MG63 (cell line): ENCODE results near the gene GP2. TPM values are rescaled to one million over a fixed set of nuclear protein-coding genes. Genes with fewer than 3 reads are reported as not detected.

Source experiments
- DNase-seq: peaks from one replicate; pipeline ENCODE4 v3.0.0-alpha.2; 2020
- H3K27me3 ChIP-seq: fragments of 250-450 bp; sonication (Bioruptor Pico); 2 replicates; pipeline ENCODE4 v1.5.1; 2020; ENCODE audit warnings: mild to moderate bottlenecking, moderate library complexity
- H3K36me3 ChIP-seq: fragments of 250-450 bp; sonication (Bioruptor Pico); 2 replicates; pipeline ENCODE4 v1.5.1; 2020; ENCODE audit warnings: mild to moderate bottlenecking, moderate library complexity
- H3K4me3 ChIP-seq: fragments of 250-450 bp; sonication (Bioruptor Pico); 2 replicates; pipeline ENCODE4 v1.5.1; 2020; ENCODE audit warnings: mild to moderate bottlenecking, moderate library complexity
- H3K9me3 ChIP-seq: fragments of 250-450 bp; sonication (Bioruptor Pico); 2 replicates; pipeline ENCODE4 v1.5.1; 2020; ENCODE audit warnings: mild to moderate bottlenecking, moderate library complexity
- total RNA-seq: library from RNA; depleted of rRNA; stranded (reverse); fragments of >200 nt; shearing (Covaris generic); gene quantifications from 2 replicates; pipeline ENCODE4 v1.2.3, GENCODE V29; 2014; ENCODE audit warnings: low replicate concordance; rRNA removed

Gene GP2
- total RNA-seq, 1 experiment from 2014 or later = not detected

GRCh38 chr16:20291208-20292206, 35.8 kb downstream of the GP2 start:
- Histone ChIP-seq H3K36me3 (no peaks in the 10 kb centered on the region), H3K4me3 (no peak overlapping the region), H3K27me3 (no peaks in the 10 kb centered on the region), H3K9me3 (no peaks in the 10 kb centered on the region)
- no peak for DNase-seq

- no peaks in the 10 kb centered on the region for H3K9me3 ChIP-seq
- H3K36me3 ChIP-seq = no peaks in the 10 kb centered on the region
- H3K27me3 ChIP-seq = no peaks in the 10 kb centered on the region
- H3K4me3 ChIP-seq = no peak overlapping the region
- DNase-seq = no peak
Observed at GRCh38 chr16:20289571-20289970, 37.7 kb downstream of the GP2 start.

- Histone ChIP-seq H3K36me3 (no peaks in the 10 kb centered on the region), H3K4me3 (no peak overlapping the region), H3K27me3 (no peaks in the 10 kb centered on the region), H3K9me3 (no peaks in the 10 kb centered on the region)
- no peak for DNase-seq
Observed at GRCh38 chr16:20285993-20286499, 41.3 kb downstream of the GP2 start.

- DNase-seq = no peak
- H3K4me3 ChIP-seq = no peak overlapping the region
- no peaks in the 10 kb centered on the region for H3K27me3 ChIP-seq
- no peaks in the 10 kb centered on the region for H3K36me3 ChIP-seq
- no peaks in the 10 kb centered on the region for H3K9me3 ChIP-seq
Observed at GRCh38 chr16:20280259-20280658, 47.1 kb downstream of the GP2 start.

- H3K4me3 ChIP-seq = no peak overlapping the region
- H3K27me3 ChIP-seq = peaks cover 3% of the 10 kb centered on the region; the same call in 1 of the 2 replicates
- H3K36me3 ChIP-seq = no peaks in the 10 kb centered on the region
- DNase-seq = no peak
- no peaks in the 10 kb centered on the region for H3K9me3 ChIP-seq
Observed at GRCh38 chr16:20271893-20272292, 55.4 kb downstream of the GP2 start.

GRCh38 chr16:20268409-20268808, 58.9 kb downstream of the GP2 start:
- H3K4me3 ChIP-seq = no peak overlapping the region
- DNase-seq = no peak
- H3K9me3 ChIP-seq = no peaks in the 10 kb centered on the region
- no peaks in the 10 kb centered on the region for H3K36me3 ChIP-seq
- peaks cover 3% of the 10 kb centered on the region; the same call in 1 of the 2 replicates for H3K27me3 ChIP-seq

- Histone ChIP-seq H3K27me3 (peaks cover 3% of the 10 kb centered on the region; the same call in 1 of the 2 replicates), H3K9me3 (no peaks in the 10 kb centered on the region), H3K36me3 (no peaks in the 10 kb centered on the region), H3K4me3 (no peak overlapping the region)
- DNase-seq = no peak
Observed at GRCh38 chr16:20265019-20265418, 62.3 kb downstream of the GP2 start.

- Histone ChIP-seq H3K36me3 (no peaks in the 10 kb centered on the region), H3K9me3 (no peaks in the 10 kb centered on the region), H3K4me3 (no peak overlapping the region), H3K27me3 (peaks cover 3% of the 10 kb centered on the region; the same call in 1 of the 2 replicates)
- DNase-seq = no peak
Observed at GRCh38 chr16:20263138-20263855, 64.0 kb downstream of the GP2 start.

DNA sequence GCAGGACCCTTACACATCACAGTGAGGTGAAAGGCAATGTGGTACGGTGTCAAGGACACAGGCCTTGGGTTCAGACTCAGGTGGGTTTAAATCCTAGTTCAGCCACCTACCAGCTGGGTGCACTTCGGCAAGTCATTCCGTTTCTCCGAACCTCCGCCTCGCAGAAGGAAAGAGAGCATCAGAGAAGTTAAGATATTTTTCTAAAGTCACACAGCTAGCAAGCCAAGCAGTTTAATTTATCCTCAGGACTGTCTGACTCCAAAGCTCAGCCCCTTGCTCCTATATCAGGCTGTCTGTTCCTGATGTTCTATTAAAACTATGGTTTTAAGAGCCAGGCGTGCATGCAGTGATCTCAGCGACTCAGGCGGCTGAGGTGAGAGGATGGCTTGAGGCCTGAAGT, 65.1 kb downstream of the GP2 start:
- Histone ChIP-seq H3K9me3 (no peaks in the 10 kb centered on the region), H3K36me3 (no peaks in the 10 kb centered on the region), H3K27me3 (no peaks in the 10 kb centered on the region), H3K4me3 (no peak overlapping the region)
- DNase-seq = no peak

DNA sequence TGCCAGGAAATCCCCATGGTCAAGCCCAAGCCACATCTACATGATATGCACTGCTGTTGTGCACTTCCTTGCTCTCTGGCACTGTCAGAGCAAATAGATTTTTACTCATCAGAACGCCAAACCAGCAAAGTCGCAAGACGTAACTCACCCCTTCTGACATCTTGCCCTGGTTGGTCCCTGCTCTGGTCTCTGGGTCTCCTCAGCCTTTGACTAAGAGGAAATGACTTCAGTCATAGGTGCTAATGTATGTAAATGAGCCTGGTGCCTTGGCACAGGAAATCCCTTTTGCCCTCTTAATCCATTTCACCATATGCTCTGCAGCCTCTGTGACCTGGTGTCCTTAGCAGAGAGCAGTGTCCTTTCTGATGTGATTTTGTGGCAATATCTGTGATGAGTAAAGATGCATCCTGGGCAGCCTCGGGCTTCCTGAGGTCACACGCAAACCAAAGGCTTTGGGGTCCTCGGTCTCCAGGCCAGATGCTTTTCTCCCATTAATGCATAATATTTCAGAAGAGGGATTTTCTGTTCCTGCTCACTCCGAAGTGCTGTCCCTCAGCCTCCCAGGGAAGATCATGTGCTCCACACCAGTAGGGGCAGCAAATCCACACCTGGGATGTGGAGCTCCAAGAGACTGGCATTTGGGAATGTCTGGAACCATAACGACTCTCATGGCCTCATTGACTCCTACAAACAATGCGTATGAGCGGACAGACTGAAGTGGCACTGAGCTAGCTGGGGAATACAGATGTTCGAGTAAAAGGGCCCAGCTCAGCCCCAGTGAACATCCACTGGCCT, 66.9 kb downstream of the GP2 start:
- Histone ChIP-seq H3K9me3 (no peaks in the 10 kb centered on the region), H3K4me3 (no peak overlapping the region), H3K36me3 (no peaks in the 10 kb centered on the region), H3K27me3 (no peaks in the 10 kb centered on the region)
- DNase-seq = no peak

Other genes starting within 250 kb of the GP2 start
- not detected in 2 replicates for gene UMOD, start 25.2 kb upstream of the GP2 start, total RNA-seq
- gene PDILT, start 77.2 kb upstream of the GP2 start, total RNA-seq = not detected in 2 replicates
- 0.20 and 1.2 TPM in 2 replicates for gene ACSM5, start 82.0 kb upstream of the GP2 start, total RNA-seq
- gene ACSM2A, start 124.0 kb upstream of the GP2 start, total RNA-seq = not detected in 2 replicates
- not detected in 2 replicates for gene ACSM2B, start 248.9 kb upstream of the GP2 start, total RNA-seq